Lung (tissue), 12 donors: ENCODE data around the gene PIWIL4. TPM values are rescaled to one million over a fixed set of nuclear protein-coding genes. Genes with fewer than 3 reads are reported as not detected.

Experiments used
- ATAC-seq: fragments of 200-7000 bp; cut with Tn5 transposase; one replicate; pipeline ENCODE4 v1.9.1; 2020; ENCODE audit warnings: moderate number of reproducible peaks; ENCODE audit not compliant: insufficient read depth, low FRiP score
- DNase-seq, 3 donors: peaks; one replicate each; pipeline ENCODE4 v3.0.0-alpha.2; 2013 to 2017
- H3K27ac ChIP-seq, 2 donors: one replicate each; pipeline ENCODE4 v1.5.1; 2013; ENCODE audit warnings: mild to moderate bottlenecking in 2 of 2, moderate library complexity in 2 of 2, control low read depth in 1 of 2, inconsistent platforms in 1 of 2, low read depth in 1 of 2, low read length in 1 of 2
- H3K27me3 ChIP-seq, 3 donors: one replicate each; pipeline ENCODE4 v1.5.1; 2013; ENCODE audit warnings: low read length in 2 of 3; ENCODE audit not compliant: control insufficient read depth in 3 of 3, insufficient read depth in 3 of 3
- H3K36me3 ChIP-seq, 4 donors: one replicate each; pipeline ENCODE4 v1.5.1; 2013; ENCODE audit warnings: low read length in 4 of 4, mild to moderate bottlenecking in 1 of 4, moderate library complexity in 1 of 4; ENCODE audit not compliant: control insufficient read depth in 4 of 4, insufficient read depth in 4 of 4
- H3K4me1 ChIP-seq, 5 donors: one replicate each; pipeline ENCODE4 v1.5.1; 2013; ENCODE audit warnings: low read length in 5 of 5, mild to moderate bottlenecking in 2 of 5, moderate library complexity in 1 of 5; ENCODE audit not compliant: control insufficient read depth in 5 of 5, insufficient read depth in 5 of 5
- H3K4me3 ChIP-seq: one replicate; pipeline ENCODE4 v1.5.1; 2013; ENCODE audit warnings: mild to moderate bottlenecking, control low read depth, moderate library complexity
- H3K9ac ChIP-seq, 2 donors: one replicate each; pipeline ENCODE4 v1.5.1; 2013; ENCODE audit warnings: low read length in 2 of 2, control low read depth in 1 of 2; ENCODE audit not compliant: insufficient read depth in 1 of 2
- H3K9me3 ChIP-seq, 4 donors: one replicate each; pipeline ENCODE4 v1.5.1; 2013; ENCODE audit warnings: low read length in 3 of 4, mild to moderate bottlenecking in 1 of 4, moderate library complexity in 1 of 4; ENCODE audit not compliant: control insufficient read depth in 4 of 4, insufficient read depth in 3 of 4
- WGBS, 2 donors: extraction: QIAGEN DNeasy Blood & Tissue Kit; methylation state at CpG; one replicate each; pipeline ENCODE4 v1.1.7; 2013; 5-methylcytosine and 5-hydroxymethylcytosine counted together
- polyA plus RNA-seq, 2 donors: library from polyadenylated mRNA; stranded (reverse); fragments of 200-250 nt; gene quantifications; one replicate each; pipeline ENCODE4 v1.2.1, GENCODE V29; 2013
- total RNA-seq, 2 donors: library from RNA; depleted of rRNA in 1 of 2; stranded (reverse); fragments of >200 nt in 1 of 2; gene quantifications; one replicate each; pipeline ENCODE4 v1.2.1, GENCODE V29; 2014 to 2021
- TF ChIP-seq, protein P1 (sequence below): IDR thresholded peaks from 2 replicates; pipeline ENCODE4 v1.5.1; 2012; ENCODE audit warnings: mild to moderate bottlenecking; ENCODE audit errors: control extremely low read depth, extremely low read depth
- donor health status: control.
- donor health status: control.
- donor health status: Bipolar disorder and iron deficiency.
- donor health status: healthy.
- donor health status: DM: yes; HTN: yes; CAD: no.

PIWIL4 gene
- total and polyA plus RNA-seq, 4 donors, result 1.8 to 5.8 (median 3.1) TPM

DNA sequence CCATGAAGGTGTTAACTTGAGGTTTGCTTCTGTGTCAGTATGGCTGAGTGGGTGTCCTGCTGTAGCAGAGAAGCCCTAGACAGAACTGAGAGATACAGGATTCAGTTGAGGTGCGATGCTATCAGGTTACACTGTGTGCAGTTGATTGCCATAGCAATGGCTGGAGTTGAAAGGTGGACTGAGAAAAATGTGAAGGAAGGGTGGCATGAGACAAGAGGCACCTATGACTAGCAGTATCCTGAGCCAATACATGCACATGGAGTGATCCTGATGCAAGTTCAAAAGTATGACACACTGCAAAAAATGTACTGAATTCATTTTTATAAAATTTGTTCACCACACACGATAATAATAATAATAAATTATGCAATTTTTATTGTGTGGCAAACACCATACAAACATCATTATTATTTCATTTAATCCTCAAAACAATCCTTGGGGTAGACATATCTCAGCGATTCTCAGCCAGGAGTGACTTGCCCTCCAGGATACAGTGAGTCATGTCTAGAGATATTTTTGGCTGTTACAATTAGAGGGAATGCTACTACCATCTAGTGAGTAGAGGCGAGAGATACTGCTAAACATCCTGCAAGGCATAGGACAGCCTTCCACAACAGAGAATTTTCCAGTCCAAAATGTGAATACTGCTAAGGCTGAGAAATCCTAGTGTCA is 3.9 kb upstream of the PIWIL4 start:
- ATAC-seq, result no peak
- H3K4me1 ChIP-seq, result peaks cover 0 to 4% (median 0%) of the 10 kb centered on the region in 5 donors
- H3K9me3 ChIP-seq, result no peaks in the 10 kb centered on the region
- no peak for DNase-seq
- no peak overlapping the region for H3K27ac ChIP-seq
- H3K27me3 ChIP-seq, result no peaks in the 10 kb centered on the region
- TF ChIP-seq, protein P1, sequence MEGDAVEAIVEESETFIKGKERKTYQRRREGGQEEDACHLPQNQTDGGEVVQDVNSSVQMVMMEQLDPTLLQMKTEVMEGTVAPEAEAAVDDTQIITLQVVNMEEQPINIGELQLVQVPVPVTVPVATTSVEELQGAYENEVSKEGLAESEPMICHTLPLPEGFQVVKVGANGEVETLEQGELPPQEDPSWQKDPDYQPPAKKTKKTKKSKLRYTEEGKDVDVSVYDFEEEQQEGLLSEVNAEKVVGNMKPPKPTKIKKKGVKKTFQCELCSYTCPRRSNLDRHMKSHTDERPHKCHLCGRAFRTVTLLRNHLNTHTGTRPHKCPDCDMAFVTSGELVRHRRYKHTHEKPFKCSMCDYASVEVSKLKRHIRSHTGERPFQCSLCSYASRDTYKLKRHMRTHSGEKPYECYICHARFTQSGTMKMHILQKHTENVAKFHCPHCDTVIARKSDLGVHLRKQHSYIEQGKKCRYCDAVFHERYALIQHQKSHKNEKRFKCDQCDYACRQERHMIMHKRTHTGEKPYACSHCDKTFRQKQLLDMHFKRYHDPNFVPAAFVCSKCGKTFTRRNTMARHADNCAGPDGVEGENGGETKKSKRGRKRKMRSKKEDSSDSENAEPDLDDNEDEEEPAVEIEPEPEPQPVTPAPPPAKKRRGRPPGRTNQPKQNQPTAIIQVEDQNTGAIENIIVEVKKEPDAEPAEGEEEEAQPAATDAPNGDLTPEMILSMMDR, result no peak
- no peak overlapping the region for H3K9ac ChIP-seq
- no peak overlapping the region for H3K4me3 ChIP-seq
- 59 to 79% methylated on average over 4 of the region's 4 CpGs for WGBS, 2 donors
- H3K36me3 ChIP-seq, result no peaks in the 10 kb centered on the region

DNA sequence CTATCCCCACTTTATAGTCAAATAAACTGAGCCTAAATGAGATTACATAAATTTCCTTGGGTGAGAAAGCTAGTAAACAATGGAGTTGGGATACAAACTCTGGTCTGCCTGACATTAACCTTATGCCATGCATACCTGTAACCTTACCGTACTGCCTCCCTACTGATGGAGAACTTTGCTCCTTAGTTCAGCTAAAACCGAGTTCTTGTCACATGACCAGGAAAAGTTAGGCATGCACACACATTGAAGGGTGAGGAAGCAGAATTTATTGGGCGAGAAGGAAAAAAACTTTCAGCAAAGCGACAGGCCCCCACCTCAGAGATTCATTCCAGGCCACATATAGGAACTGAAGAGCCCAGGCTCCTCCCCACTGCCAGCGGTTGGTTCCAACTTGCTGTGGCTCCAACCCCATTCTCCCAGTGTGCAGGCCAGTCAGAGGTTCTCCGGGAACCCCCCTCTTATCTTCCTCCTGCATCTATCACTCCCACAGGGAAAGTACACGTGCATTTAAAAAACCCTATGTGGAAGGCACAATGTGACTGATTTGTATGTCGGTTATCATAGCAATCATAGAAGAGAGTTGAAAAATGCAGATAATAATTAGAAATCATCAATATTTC is 3.2 kb upstream of the PIWIL4 start:
- peaks cover 0 to 4% (median 0%) of the 10 kb centered on the region in 5 donors for H3K4me1 ChIP-seq
- H3K9ac ChIP-seq, result no peak overlapping the region
- 73 to 78% methylated on average over 8 of the region's 8 CpGs for WGBS, 2 donors
- no peak for DNase-seq
- no peak overlapping the region for H3K4me3 ChIP-seq
- no peaks in the 10 kb centered on the region for H3K27me3 ChIP-seq
- no peak for ATAC-seq
- H3K9me3 ChIP-seq, result no peaks in the 10 kb centered on the region
- TF ChIP-seq, protein P1, result no peak
- H3K27ac ChIP-seq, result no peak overlapping the region
- H3K36me3 ChIP-seq, result no peaks in the 10 kb centered on the region

DNA sequence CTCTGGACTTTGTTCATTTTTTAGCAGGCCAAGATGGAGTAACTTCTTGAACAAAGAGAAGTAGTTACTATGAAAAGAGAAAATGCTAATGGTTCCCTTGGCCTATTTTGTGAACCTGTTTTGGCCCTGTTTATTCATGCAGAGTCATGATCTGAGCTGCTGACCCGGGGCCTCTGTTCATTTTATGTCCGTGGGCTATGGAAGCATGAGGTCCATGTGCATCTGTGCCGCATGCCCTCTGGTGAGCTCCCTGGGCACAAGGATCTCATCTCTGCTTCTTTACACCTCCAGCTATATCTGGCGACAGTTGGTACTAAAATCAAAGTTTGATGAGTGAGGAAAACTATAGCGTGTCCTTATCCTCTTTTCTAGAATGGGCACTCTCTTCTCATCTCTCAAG is 1.0 kb downstream of the PIWIL4 start:
- no peaks in the 10 kb centered on the region for H3K9me3 ChIP-seq
- DNase-seq (no peak), ATAC-seq (no peak)
- no peak overlapping the region for H3K27ac ChIP-seq
- H3K4me1 ChIP-seq, result peaks cover 0 to under 1% (median 0%) of the 10 kb centered on the region in 5 donors
- no peaks in the 10 kb centered on the region for H3K36me3 ChIP-seq
- WGBS, 2 donors, result 96 to 97% methylated on average over 5 of the region's 5 CpGs
- no peak overlapping the region for H3K4me3 ChIP-seq
- TF ChIP-seq, protein P1, result no peak
- no peaks in the 10 kb centered on the region for H3K27me3 ChIP-seq
- no peak overlapping the region for H3K9ac ChIP-seq
